ENCODE data around the gene TMSB4X.

DNA sequence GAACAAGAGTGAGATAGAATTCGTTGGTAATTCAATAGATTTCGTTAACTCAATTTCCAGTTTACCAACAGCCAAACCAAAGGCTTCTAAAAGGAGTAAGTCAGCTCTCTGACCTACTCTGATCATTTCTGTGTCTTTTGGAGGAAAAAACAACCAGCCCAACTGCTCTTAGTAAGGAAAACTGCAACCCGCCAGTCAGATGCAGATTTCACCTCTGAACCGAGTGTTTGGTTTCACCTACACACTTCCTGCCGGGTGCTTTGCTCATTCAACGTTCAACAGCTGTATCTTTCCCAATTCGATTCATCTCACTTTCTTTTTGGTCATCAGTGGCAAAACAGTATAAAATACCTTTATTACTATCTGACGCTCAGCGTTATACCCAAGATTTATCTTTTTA lies 24.5 kb downstream of the TMSB4X start:
- TF ChIP-seq EZH2 (IDR thresholded peaks at IDR 0.05; ENCODE audit: borderline replicate concordance, low read depth, low read length, severe bottlenecking) (no peak), CTCF (IDR thresholded peaks at IDR 0.05; ENCODE audit: borderline replicate concordance, extremely low read depth, low read length, poor library complexity, severe bottlenecking) (no peak)

All from DND-41 (cell line).